ENCODE results near the gene CSNK1E. TPM values are rescaled to one million over a fixed set of nuclear protein-coding genes. Genes with fewer than 3 reads are reported as not detected.

Gene CSNK1E
- total RNA-seq, 1 donor from 2014 or later, result 160 TPM

GRCh38 chr22:38295339-38295738 lies 21.9 kb downstream of the CSNK1E start:
- no peak overlapping the region for H3K4me3 Mint-ChIP-seq (ENCODE audit: low read depth)
- H3K27me3 Mint-ChIP-seq (ENCODE audit: low read depth), result no peaks in the 10 kb centered on the region
- no peaks in the 10 kb centered on the region for H3K4me1 Mint-ChIP-seq (ENCODE audit: low read depth)
- DNase-seq (ENCODE audit: low spot score), result no peak
- H3K27ac Mint-ChIP-seq, result no peak overlapping the region
- intact Hi-C loops (cut with micrococcal nuclease), result no loop called here
- no peaks in the 10 kb centered on the region for H3K9me3 Mint-ChIP-seq
- H3K36me3 Mint-ChIP-seq (ENCODE audit: low read depth), result peaks cover 58% of the 10 kb centered on the region

GRCh38 chr22:38294193-38294592 lies 23.0 kb downstream of the CSNK1E start:
- intact Hi-C loops (cut with micrococcal nuclease), result no loop called here
- Mint-ChIP-seq H3K27me3 (ENCODE audit: low read depth) (no peaks in the 10 kb centered on the region), H3K36me3 (ENCODE audit: low read depth) (peaks cover 50% of the 10 kb centered on the region), H3K4me3 (ENCODE audit: low read depth) (no peak overlapping the region), H3K27ac (no peak overlapping the region), H3K4me1 (ENCODE audit: low read depth) (no peaks in the 10 kb centered on the region), H3K9me3 (no peaks in the 10 kb centered on the region)
- DNase-seq (ENCODE audit: low spot score), result no peak

GRCh38 chr22:38292694-38293093 lies 24.5 kb downstream of the CSNK1E start:
- no peak for DNase-seq (ENCODE audit: low spot score)
- Mint-ChIP-seq H3K27me3 (ENCODE audit: low read depth) (no peaks in the 10 kb centered on the region), H3K4me3 (ENCODE audit: low read depth) (no peak overlapping the region), H3K4me1 (ENCODE audit: low read depth) (peaks cover 2% of the 10 kb centered on the region), H3K27ac (no peak overlapping the region), H3K36me3 (ENCODE audit: low read depth) (peaks cover 47% of the 10 kb centered on the region), H3K9me3 (no peaks in the 10 kb centered on the region)
- intact Hi-C loops (cut with micrococcal nuclease), result no loop called here

- Mint-ChIP-seq H3K27me3 (ENCODE audit: low read depth) (no peaks in the 10 kb centered on the region), H3K4me1 (ENCODE audit: low read depth) (peaks cover 2% of the 10 kb centered on the region), H3K9me3 (no peaks in the 10 kb centered on the region), H3K4me3 (ENCODE audit: low read depth) (no peak overlapping the region), H3K36me3 (ENCODE audit: low read depth) (peaks cover 36% of the 10 kb centered on the region), H3K27ac (no peak overlapping the region)
- DNase-seq (ENCODE audit: low spot score), result no peak
- intact Hi-C loops (cut with micrococcal nuclease), result no loop called here
Observed at GRCh38 chr22:38291201-38291777, 25.9 kb downstream of the CSNK1E start.

GRCh38 chr22:38290347-38290746 lies 26.9 kb downstream of the CSNK1E start:
- intact Hi-C loops (cut with micrococcal nuclease), result no loop called here
- Mint-ChIP-seq H3K4me3 (ENCODE audit: low read depth) (no peak overlapping the region), H3K36me3 (ENCODE audit: low read depth) (peaks cover 31% of the 10 kb centered on the region), H3K27ac (no peak overlapping the region), H3K9me3 (no peaks in the 10 kb centered on the region), H3K4me1 (ENCODE audit: low read depth) (peaks cover 2% of the 10 kb centered on the region), H3K27me3 (ENCODE audit: low read depth) (no peaks in the 10 kb centered on the region)
- DNase-seq (ENCODE audit: low spot score), result no peak

GRCh38 chr22:38289583-38290082 lies 27.6 kb downstream of the CSNK1E start:
- intact Hi-C loops (cut with micrococcal nuclease), result no loop called here
- peaks cover 2% of the 10 kb centered on the region for H3K4me1 Mint-ChIP-seq (ENCODE audit: low read depth)
- H3K4me3 Mint-ChIP-seq (ENCODE audit: low read depth), result no peak overlapping the region
- H3K36me3 Mint-ChIP-seq (ENCODE audit: low read depth), result peaks cover 26% of the 10 kb centered on the region
- no peaks in the 10 kb centered on the region for H3K9me3 Mint-ChIP-seq
- H3K27me3 Mint-ChIP-seq (ENCODE audit: low read depth), result no peaks in the 10 kb centered on the region
- no peak overlapping the region for H3K27ac Mint-ChIP-seq
- no peak for DNase-seq (ENCODE audit: low spot score)

- H3K9me3 Mint-ChIP-seq, result no peaks in the 10 kb centered on the region
- no peak overlapping the region for H3K27ac Mint-ChIP-seq
- peaks cover 2% of the 10 kb centered on the region for H3K4me1 Mint-ChIP-seq (ENCODE audit: low read depth)
- DNase-seq (ENCODE audit: low spot score), result no peak
- H3K4me3 Mint-ChIP-seq (ENCODE audit: low read depth), result no peak overlapping the region
- H3K27me3 Mint-ChIP-seq (ENCODE audit: low read depth), result no peaks in the 10 kb centered on the region
- intact Hi-C loops (cut with micrococcal nuclease), result no loop called here
- H3K36me3 Mint-ChIP-seq (ENCODE audit: low read depth), result peaks cover 12% of the 10 kb centered on the region
Observed at GRCh38 chr22:38286915-38287669, 30.1 kb downstream of the CSNK1E start.

GRCh38 chr22:38285018-38285417 lies 32.2 kb downstream of the CSNK1E start:
- H3K27ac Mint-ChIP-seq, result no peak overlapping the region
- intact Hi-C loops (cut with micrococcal nuclease), result no loop called here
- H3K4me3 Mint-ChIP-seq (ENCODE audit: low read depth), result no peak overlapping the region
- H3K4me1 Mint-ChIP-seq (ENCODE audit: low read depth), result peaks cover 2% of the 10 kb centered on the region
- DNase-seq (ENCODE audit: low spot score), result no peak
- H3K9me3 Mint-ChIP-seq, result no peaks in the 10 kb centered on the region
- H3K36me3 Mint-ChIP-seq (ENCODE audit: low read depth), result peaks cover 4% of the 10 kb centered on the region
- no peaks in the 10 kb centered on the region for H3K27me3 Mint-ChIP-seq (ENCODE audit: low read depth)

GRCh38 chr22:38284042-38284402 lies 33.2 kb downstream of the CSNK1E start:
- no peak for DNase-seq (ENCODE audit: low spot score)
- peaks cover 4% of the 10 kb centered on the region for H3K36me3 Mint-ChIP-seq (ENCODE audit: low read depth)
- H3K27me3 Mint-ChIP-seq (ENCODE audit: low read depth), result no peaks in the 10 kb centered on the region
- H3K9me3 Mint-ChIP-seq, result no peaks in the 10 kb centered on the region
- H3K27ac Mint-ChIP-seq, result no peak overlapping the region
- no peak overlapping the region for H3K4me3 Mint-ChIP-seq (ENCODE audit: low read depth)
- H3K4me1 Mint-ChIP-seq (ENCODE audit: low read depth), result peaks cover 2% of the 10 kb centered on the region
- intact Hi-C loops (cut with micrococcal nuclease), result no loop called here

- H3K27me3 Mint-ChIP-seq (ENCODE audit: low read depth), result no peaks in the 10 kb centered on the region
- no peak for DNase-seq (ENCODE audit: low spot score)
- no peak overlapping the region for H3K4me3 Mint-ChIP-seq (ENCODE audit: low read depth)
- intact Hi-C loops (cut with micrococcal nuclease), result no loop called here
- H3K27ac Mint-ChIP-seq, result no peak overlapping the region
- no peaks in the 10 kb centered on the region for H3K9me3 Mint-ChIP-seq
- H3K4me1 Mint-ChIP-seq (ENCODE audit: low read depth), result no peaks in the 10 kb centered on the region
- no peaks in the 10 kb centered on the region for H3K36me3 Mint-ChIP-seq (ENCODE audit: low read depth)
Observed at GRCh38 chr22:38282397-38282796, 34.8 kb downstream of the CSNK1E start.

GRCh38 chr22:38276166-38276565 lies 41.1 kb downstream of the CSNK1E start:
- H3K36me3 Mint-ChIP-seq (ENCODE audit: low read depth), result no peaks in the 10 kb centered on the region
- no peaks in the 10 kb centered on the region for H3K9me3 Mint-ChIP-seq
- DNase-seq (ENCODE audit: low spot score), result no peak
- H3K4me1 Mint-ChIP-seq (ENCODE audit: low read depth), result peaks cover 18% of the 10 kb centered on the region
- no peak overlapping the region for H3K27ac Mint-ChIP-seq
- H3K27me3 Mint-ChIP-seq (ENCODE audit: low read depth), result peaks cover 4% of the 10 kb centered on the region
- intact Hi-C loops (cut with micrococcal nuclease), result no loop called here
- no peak overlapping the region for H3K4me3 Mint-ChIP-seq (ENCODE audit: low read depth)

- no peak for DNase-seq (ENCODE audit: low spot score)
- intact Hi-C loops (cut with micrococcal nuclease), result loop anchor here (5.0 kb wide), 1 partner anchor 44 kb away; the partner anchor contains the start of gene CSNK1E
- H3K27me3 Mint-ChIP-seq (ENCODE audit: low read depth), result peaks cover 4% of the 10 kb centered on the region
- H3K4me3 Mint-ChIP-seq (ENCODE audit: low read depth), result peak overlapping the region; percentile 86
- H3K36me3 Mint-ChIP-seq (ENCODE audit: low read depth), result no peaks in the 10 kb centered on the region
- H3K9me3 Mint-ChIP-seq, result no peaks in the 10 kb centered on the region
- peaks cover 29% of the 10 kb centered on the region for H3K4me1 Mint-ChIP-seq (ENCODE audit: low read depth)
- H3K27ac Mint-ChIP-seq, result peak overlapping the region; percentile 81
Observed at GRCh38 chr22:38273135-38273826, 44.0 kb downstream of the CSNK1E start.
